H9 (cell line): ENCODE data around the gene CDKL1. TPM values are rescaled to one million over a fixed set of nuclear protein-coding genes. Genes with fewer than 3 reads are reported as not detected.

Source experiments
- DNase-seq: peaks from one replicate; pipeline ENCODE4 v3.0.0-alpha.2; 2017
- H2AFZ ChIP-seq: one replicate; pipeline ENCODE4 v1.6.1; 2013; ENCODE audit warnings: mild to moderate bottlenecking, low read length, control low read depth, moderate library complexity
- H2AK5ac ChIP-seq: 2 replicates; pipeline ENCODE4 v1.6.1; 2013; ENCODE audit warnings: low read length, control low read depth, mixed read lengths; ENCODE audit not compliant: insufficient read length
- H2BK120ac ChIP-seq: one replicate; pipeline ENCODE4 v1.6.1; 2013; ENCODE audit warnings: low read depth, mild to moderate bottlenecking, low read length, control low read depth, inconsistent platforms; ENCODE audit not compliant: poor library complexity, severe bottlenecking
- H2BK12ac ChIP-seq: 2 replicates; pipeline ENCODE4 v1.6.1; 2013; ENCODE audit warnings: low read length, control low read depth, mixed read lengths, low read depth; ENCODE audit not compliant: insufficient read length
- H2BK15ac ChIP-seq: 2 replicates; pipeline ENCODE4 v1.6.1; 2013; ENCODE audit warnings: low read depth, low read length, control low read depth
- H2BK20ac ChIP-seq: one replicate; pipeline ENCODE4 v1.6.1; 2013; ENCODE audit warnings: low read depth, mild to moderate bottlenecking, low read length, control low read depth, inconsistent platforms; ENCODE audit not compliant: poor library complexity, severe bottlenecking
- H2BK5ac ChIP-seq: 2 replicates; pipeline ENCODE4 v1.6.1; 2013; ENCODE audit warnings: low read length, control low read depth, mixed read lengths; ENCODE audit not compliant: insufficient read length
- H3K14ac ChIP-seq: 2 replicates; pipeline ENCODE4 v1.6.1; 2013; ENCODE audit warnings: low read length, control low read depth; ENCODE audit not compliant: insufficient read depth
- H3K18ac ChIP-seq: 2 replicates; pipeline ENCODE4 v1.6.1; 2013; ENCODE audit warnings: low read depth, mild to moderate bottlenecking, mixed read lengths, low read length, control low read depth; ENCODE audit not compliant: insufficient read length
- H3K23ac ChIP-seq: 2 replicates; pipeline ENCODE4 v1.6.1; 2013; ENCODE audit warnings: low read length, control low read depth, mixed read lengths, low read depth; ENCODE audit not compliant: insufficient read length
- H3K23me2 ChIP-seq: 2 replicates; pipeline ENCODE4 v1.6.1; 2013; ENCODE audit warnings: low read depth, mild to moderate bottlenecking, mixed read lengths, low read length, control low read depth; ENCODE audit not compliant: insufficient read length, poor library complexity, severe bottlenecking
- H3K27ac ChIP-seq: 2 replicates; pipeline ENCODE4 v1.5.1; 2013; ENCODE audit warnings: low read length, control low read depth, mixed read lengths, low read depth; ENCODE audit not compliant: insufficient read length
- H3K27me3 ChIP-seq: 2 replicates; pipeline ENCODE4 v1.6.1; 2013; ENCODE audit warnings: low read length, control low read depth, inconsistent platforms; ENCODE audit not compliant: insufficient read depth
- H3K4ac ChIP-seq: 2 replicates; pipeline ENCODE4 v1.6.1; 2013; ENCODE audit warnings: low read depth, mild to moderate bottlenecking, control low read depth, inconsistent platforms, low read length, moderate library complexity
- H3K4me1 ChIP-seq: 2 replicates; pipeline ENCODE4 v1.6.1; 2013; ENCODE audit warnings: low read length, control low read depth, inconsistent platforms; ENCODE audit not compliant: insufficient read depth
- H3K4me2 ChIP-seq: 2 replicates; pipeline ENCODE4 v1.6.1; 2013; ENCODE audit warnings: low read length, control low read depth, mixed read lengths; ENCODE audit not compliant: insufficient read length, insufficient read depth
- H3K56ac ChIP-seq: 2 replicates; pipeline ENCODE4 v1.6.1; 2013; ENCODE audit warnings: low read depth, mild to moderate bottlenecking, mixed read lengths, low read length, control low read depth; ENCODE audit not compliant: insufficient read length
- H3K79me1 ChIP-seq: 2 replicates; pipeline ENCODE4 v1.6.1; 2013; ENCODE audit warnings: low read depth, mild to moderate bottlenecking, moderate library complexity, low read length, control low read depth, inconsistent platforms; ENCODE audit not compliant: insufficient read depth, poor library complexity, severe bottlenecking
- H3K79me2 ChIP-seq: 2 replicates; pipeline ENCODE4 v1.6.1; 2013; ENCODE audit warnings: low read length, control low read depth, inconsistent platforms; ENCODE audit not compliant: insufficient read depth
- H3K9ac ChIP-seq: 2 replicates; pipeline ENCODE4 v1.6.1; 2013; ENCODE audit warnings: low read length, control low read depth, mixed read lengths; ENCODE audit not compliant: insufficient read length; ENCODE audit errors: extremely low read depth
- H3K9me3 ChIP-seq: one replicate; pipeline ENCODE4 v1.6.1; 2013; ENCODE audit warnings: low read depth, low read length, inconsistent platforms; ENCODE audit not compliant: control insufficient read depth
- H3T11ph ChIP-seq: one replicate; pipeline ENCODE4 v1.6.1; 2013; ENCODE audit warnings: mild to moderate bottlenecking, low read length, control low read depth, inconsistent platforms
- H4K20me1 ChIP-seq: one replicate; pipeline ENCODE4 v1.6.1; 2013; ENCODE audit not compliant: control insufficient read depth, insufficient read length, insufficient read depth
- H4K5ac ChIP-seq: 2 replicates; pipeline ENCODE4 v1.6.1; 2013; ENCODE audit warnings: low read depth, mild to moderate bottlenecking, mixed read lengths, low read length, control low read depth; ENCODE audit not compliant: insufficient read length
- H4K8ac ChIP-seq: replicated peaks from 2 replicates; pipeline ENCODE4 v1.6.1; 2013; ENCODE audit warnings: low read length, control low read depth, mixed read lengths, low read depth; ENCODE audit not compliant: insufficient read length
- H4K91ac ChIP-seq: 2 replicates; pipeline ENCODE4 v1.6.1; 2013; ENCODE audit warnings: low read depth, mild to moderate bottlenecking, moderate library complexity, mixed read lengths, low read length, control low read depth; ENCODE audit not compliant: insufficient read length
- H3K27ac Mint-ChIP-seq, 3 experiments: 2 replicates in 2 of 3; 3 replicates in 1 of 3; pipeline ENCODE4 v1.8.0; 2020 to 2021; ENCODE audit warnings: mixed read lengths in 3 of 3, mild to moderate bottlenecking in 1 of 3, moderate library complexity in 1 of 3
- H3K27me3 Mint-ChIP-seq: 2 replicates; pipeline ENCODE4 v1.8.0; 2021; ENCODE audit warnings: low read depth, mild to moderate bottlenecking, moderate library complexity, mixed read lengths
- H3K36me3 Mint-ChIP-seq, 3 experiments: 2 replicates in 2 of 3; 3 replicates in 1 of 3; pipeline ENCODE4 v1.8.0; 2020 to 2021; ENCODE audit warnings: low read depth in 3 of 3, mixed read lengths in 3 of 3; ENCODE audit not compliant: insufficient read depth in 1 of 3
- H3K4me1 Mint-ChIP-seq, 2 experiments: 2 replicates each; pipeline ENCODE4 v1.8.0; 2020; ENCODE audit warnings: mixed read lengths in 2 of 2
- H3K4me3 Mint-ChIP-seq, 2 experiments: 2 replicates in 1 of 2; 3 replicates in 1 of 2; pipeline ENCODE4 v1.8.0; 2020 to 2021; ENCODE audit warnings: mild to moderate bottlenecking in 2 of 2, mixed read lengths in 2 of 2, moderate library complexity in 1 of 2
- H3K9me3 Mint-ChIP-seq, 2 experiments: 2 replicates in 1 of 2; 3 replicates in 1 of 2; pipeline ENCODE4 v1.8.0; 2020; ENCODE audit warnings: mild to moderate bottlenecking in 2 of 2, mixed read lengths in 2 of 2, moderate library complexity in 1 of 2
- WGBS: extraction: QIAGEN DNeasy Blood & Tissue Kit; methylation state at CpG from one replicate; pipeline ENCODE4 v1.1.7; 2013; ENCODE audit warnings: missing lambda C conversion rate, low lambda C conversion rate, mixed read lengths; ENCODE audit not compliant: insufficient read length; ENCODE audit errors: extremely low coverage; 5-methylcytosine and 5-hydroxymethylcytosine counted together
- total RNA-seq: library from RNA; stranded (reverse); gene quantifications from 2 replicates; pipeline ENCODE4 v1.2.1, GENCODE V29; 2021
- TF ChIP-seq, protein P1 (sequence below): fragments of 200-600 bp; sonication (generic); conservative IDR thresholded peaks from 3 replicates; pipeline ENCODE4 v1.8.0; 2021; ENCODE audit warnings: antibody characterized with exemption, mild to moderate bottlenecking

The CDKL1 gene
- total RNA-seq, 1 experiment from 2014 or later: 0.72 TPM

DNA sequence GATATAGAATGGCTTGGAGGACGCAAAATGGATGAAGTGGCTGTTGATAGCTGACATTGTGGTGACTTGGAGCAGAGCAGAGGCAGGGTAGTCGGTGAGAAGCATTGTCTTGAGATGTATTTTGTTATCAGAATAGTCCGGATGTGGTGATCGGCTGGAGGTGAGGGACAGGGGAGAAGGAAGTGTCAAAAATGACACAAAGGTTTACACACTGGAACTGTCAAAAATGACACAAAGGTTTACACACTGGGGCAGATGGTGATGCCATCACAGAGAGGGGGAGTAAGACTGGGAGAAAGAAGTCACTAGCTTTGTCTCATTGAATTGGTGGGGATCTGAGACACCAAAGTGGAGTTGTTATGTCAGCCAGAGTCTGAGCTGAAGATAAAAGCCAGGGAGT, 30.1 kb downstream of the CDKL1 start:
- Histone ChIP-seq H2BK120ac (no peak overlapping the region), H3T11ph (no peak overlapping the region), H3K18ac (no peak overlapping the region), H3K23me2 (no peaks in the 10 kb centered on the region), H4K20me1 (no peaks in the 10 kb centered on the region), H3K4me2 (no peak overlapping the region), H3K79me2 (no peaks in the 10 kb centered on the region), H4K91ac (no peak overlapping the region), H3K9ac (no peak overlapping the region), H4K5ac (no peak overlapping the region), H2AK5ac (no peak overlapping the region), H3K79me1 (no peaks in the 10 kb centered on the region), H3K27ac (no peak overlapping the region), H3K56ac (no peak overlapping the region), H2AFZ (no peak overlapping the region), H3K4ac (no peak overlapping the region), H2BK15ac (no peak overlapping the region), H2BK20ac (no peak overlapping the region), H3K23ac (no peak overlapping the region), H3K9me3 (no peaks in the 10 kb centered on the region), H3K4me1 (no peaks in the 10 kb centered on the region), H3K27me3 (no peaks in the 10 kb centered on the region), H3K14ac (no peak overlapping the region), H2BK12ac (no peak overlapping the region), H2BK5ac (no peak overlapping the region), H4K8ac (no peak overlapping the region)
- Mint-ChIP-seq H3K27ac (no peak overlapping the region), H3K27me3 (no peaks in the 10 kb centered on the region), H3K36me3 (no peaks in the 10 kb centered on the region), H3K4me1 (no peaks in the 10 kb centered on the region), H3K4me3 (no peak overlapping the region), H3K9me3 (peaks cover 0 to 1% of the 10 kb centered on the region in 2 experiments; a peak in 2 of 5 replicates)
- WGBS: no CpG with 5 or more reads among the region's 4 CpGs
- no peak for DNase-seq
- TF ChIP-seq, protein P1, sequence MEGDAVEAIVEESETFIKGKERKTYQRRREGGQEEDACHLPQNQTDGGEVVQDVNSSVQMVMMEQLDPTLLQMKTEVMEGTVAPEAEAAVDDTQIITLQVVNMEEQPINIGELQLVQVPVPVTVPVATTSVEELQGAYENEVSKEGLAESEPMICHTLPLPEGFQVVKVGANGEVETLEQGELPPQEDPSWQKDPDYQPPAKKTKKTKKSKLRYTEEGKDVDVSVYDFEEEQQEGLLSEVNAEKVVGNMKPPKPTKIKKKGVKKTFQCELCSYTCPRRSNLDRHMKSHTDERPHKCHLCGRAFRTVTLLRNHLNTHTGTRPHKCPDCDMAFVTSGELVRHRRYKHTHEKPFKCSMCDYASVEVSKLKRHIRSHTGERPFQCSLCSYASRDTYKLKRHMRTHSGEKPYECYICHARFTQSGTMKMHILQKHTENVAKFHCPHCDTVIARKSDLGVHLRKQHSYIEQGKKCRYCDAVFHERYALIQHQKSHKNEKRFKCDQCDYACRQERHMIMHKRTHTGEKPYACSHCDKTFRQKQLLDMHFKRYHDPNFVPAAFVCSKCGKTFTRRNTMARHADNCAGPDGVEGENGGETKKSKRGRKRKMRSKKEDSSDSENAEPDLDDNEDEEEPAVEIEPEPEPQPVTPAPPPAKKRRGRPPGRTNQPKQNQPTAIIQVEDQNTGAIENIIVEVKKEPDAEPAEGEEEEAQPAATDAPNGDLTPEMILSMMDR: no peak
